Muscle of back (tissue), 11 donors: ENCODE measurements around the gene HRCT1. TPM values are rescaled to one million over a fixed set of nuclear protein-coding genes. Genes with fewer than 3 reads are reported as not detected.
"Not testable (repeated sequence)": the region's sequence is repeated elsewhere in the genome, so short reads cannot be mapped to it uniquely, and the experiment has no call there.

Experiments used
- DNase-seq, 3 donors: peaks; one replicate each; pipeline versions ENCODE4 v3.0.0 to v3.0.0-alpha.2; 2013
- polyA plus RNA-seq, 10 donors: library from polyadenylated mRNA; unstranded; fragments of 120-200 nt; gene quantifications; one replicate each; pipeline ENCODE4 v1.2.1, GENCODE V29; 2013; ENCODE audit not compliant: insufficient read length in 10 of 10

The HRCT1 gene
- polyA plus RNA-seq, 10 donors: 0.74 to 2.6 (median 1.7) TPM

DNA sequence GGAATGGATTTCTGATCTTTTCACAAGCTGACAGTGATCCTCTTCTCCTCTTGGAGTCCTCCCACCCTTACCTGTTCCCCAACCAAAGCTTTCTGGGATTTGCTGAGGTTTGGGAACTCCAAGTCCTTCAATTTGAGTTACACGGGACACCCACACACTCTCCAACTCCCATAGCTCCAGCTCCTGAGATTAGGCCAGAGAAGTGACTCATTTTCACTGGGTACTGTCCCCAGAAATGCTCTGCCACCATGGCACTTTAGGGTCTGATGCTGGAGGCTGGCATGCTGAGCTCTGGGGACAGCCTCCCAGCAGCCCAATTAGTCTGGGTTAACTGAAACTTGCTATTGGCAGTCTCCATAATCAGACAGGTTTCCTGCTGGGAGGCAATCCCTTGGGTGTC is 14.0 kb upstream of the HRCT1 start:
- no peak for DNase-seq

DNA sequence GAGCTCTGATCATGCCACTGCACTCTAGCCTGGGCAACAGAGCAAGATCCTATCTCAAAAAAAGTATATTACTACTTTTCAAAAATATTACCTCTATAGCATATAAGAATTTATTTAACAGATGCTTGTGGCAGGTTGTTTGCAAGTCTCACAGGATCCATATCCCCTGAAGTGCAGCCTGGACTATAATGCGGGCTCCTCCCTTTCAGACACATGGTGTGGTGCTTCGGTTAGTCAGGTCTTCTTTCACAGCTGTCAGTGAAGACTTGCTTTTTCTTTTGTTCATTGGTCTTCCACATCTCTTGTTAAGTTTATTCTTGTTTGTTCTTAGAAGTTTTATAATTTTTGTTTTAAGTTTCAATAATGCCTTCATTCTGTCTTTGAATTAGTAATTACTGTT is 9.4 kb upstream of the HRCT1 start:
- no peak for DNase-seq

DNA sequence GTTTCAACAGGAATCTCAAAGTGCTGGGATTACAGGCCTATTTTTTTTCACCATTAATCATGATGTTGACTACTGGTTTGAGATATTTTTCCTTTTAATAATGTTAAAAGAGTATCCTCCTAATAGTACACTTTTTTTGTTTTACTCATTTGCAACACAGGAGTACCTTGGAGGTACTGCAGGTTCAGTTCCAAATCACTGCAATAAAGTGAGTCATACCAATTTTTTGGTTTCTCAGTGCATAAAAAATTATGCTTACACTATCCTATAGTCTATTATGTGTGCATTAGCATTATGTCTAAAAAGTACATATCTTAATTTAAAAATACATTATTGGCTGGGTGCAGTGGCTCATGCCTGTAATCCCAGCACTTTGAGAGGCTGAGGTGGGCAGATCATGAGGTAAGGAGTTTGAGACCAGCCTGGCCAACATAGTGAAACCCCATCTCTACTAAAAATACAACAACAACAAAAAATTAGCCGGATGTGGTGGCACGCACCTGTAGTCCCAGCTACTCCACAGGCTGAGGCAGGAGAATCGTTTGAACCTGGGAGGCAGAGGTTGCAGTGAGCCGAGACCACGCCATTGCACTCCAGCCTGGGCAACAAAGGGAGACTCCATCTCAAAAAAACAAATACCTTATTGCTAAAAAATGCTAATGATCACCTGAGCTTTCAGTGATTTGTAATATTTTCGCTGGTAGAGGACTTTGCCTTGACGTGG is 8.5 kb upstream of the HRCT1 start:
- not testable (repeated sequence) for DNase-seq

DNA sequence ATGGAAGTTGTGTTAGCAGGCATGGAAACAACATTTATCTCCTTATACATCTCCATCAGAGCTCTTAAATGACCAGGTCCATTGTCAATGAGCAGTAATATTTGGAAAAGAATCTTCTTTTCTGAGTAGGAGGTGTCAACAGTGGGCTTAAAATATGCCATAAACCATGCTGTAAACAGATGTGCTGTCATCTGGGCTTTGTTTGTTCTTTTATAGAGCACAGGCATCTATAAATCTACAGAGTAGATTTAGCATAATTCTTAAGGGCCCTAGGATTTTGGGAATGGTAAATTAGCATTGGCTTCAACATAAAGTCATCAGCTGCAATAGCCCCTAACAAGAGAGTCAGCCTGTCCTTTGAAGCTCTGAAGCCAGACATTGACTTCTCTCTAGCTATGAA is 7.7 kb upstream of the HRCT1 start:
- DNase-seq: no peak

DNA sequence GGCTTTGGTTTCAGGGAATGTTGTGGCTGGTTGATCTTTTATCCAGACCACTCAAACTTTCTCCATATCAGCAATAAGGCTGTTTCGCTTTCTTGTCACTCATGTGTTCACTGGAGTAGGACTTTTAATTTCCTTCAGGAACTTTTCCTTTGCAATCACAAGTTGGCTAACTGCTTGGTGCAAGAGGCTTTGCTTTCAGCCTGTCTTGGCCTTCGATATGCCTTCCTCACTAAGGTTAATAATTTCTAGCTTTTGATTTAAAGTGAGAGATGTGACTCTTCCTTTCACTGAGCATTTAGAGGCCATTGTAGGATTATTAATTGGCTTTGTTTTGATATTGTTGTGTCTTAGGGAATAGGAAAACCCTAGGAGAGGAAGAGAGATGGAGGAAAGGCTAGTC is 7.0 kb upstream of the HRCT1 start:
- no peak for DNase-seq

DNA sequence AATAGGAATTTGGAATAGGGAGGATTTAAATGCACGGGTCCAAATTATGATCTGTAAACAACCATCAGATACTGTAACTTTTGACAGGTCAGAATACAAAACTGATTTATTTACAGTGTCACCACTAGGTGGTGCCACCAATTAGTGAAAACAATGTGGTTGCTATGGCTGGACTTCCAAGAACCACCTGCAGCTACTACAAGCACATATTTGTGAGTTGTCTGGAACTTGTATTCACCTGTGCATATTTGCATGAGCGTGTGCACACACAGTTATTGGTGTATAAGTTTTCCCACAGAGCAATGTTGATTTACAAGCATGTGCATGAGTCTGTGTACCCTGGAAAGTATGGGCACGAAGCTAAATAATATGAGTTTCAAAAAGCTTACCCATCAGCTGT is 3.0 kb upstream of the HRCT1 start:
- peak in 2 of 3 donors; percentile 52 to 77 for DNase-seq

DNA sequence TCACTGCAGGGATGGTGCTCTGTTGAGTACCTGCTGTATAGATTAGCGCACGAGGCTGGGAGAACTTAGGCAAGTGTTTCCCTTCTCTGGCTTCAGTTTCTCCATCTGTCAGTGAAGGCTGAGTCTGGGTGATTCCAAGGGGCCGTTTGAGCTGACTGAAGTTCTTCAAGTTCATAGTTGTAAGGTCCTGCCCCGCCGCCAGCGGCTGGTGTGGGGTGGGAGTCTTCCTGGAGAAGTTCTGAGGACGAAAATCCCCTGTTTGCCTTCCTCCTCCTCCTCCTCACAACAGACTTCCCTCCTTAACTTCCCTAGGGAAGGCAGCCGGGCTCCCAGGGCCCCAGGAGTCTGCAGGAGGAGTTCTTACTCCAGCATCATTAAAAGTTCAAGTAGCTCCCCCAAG is 1.7 kb upstream of the HRCT1 start:
- no peak for DNase-seq

DNA sequence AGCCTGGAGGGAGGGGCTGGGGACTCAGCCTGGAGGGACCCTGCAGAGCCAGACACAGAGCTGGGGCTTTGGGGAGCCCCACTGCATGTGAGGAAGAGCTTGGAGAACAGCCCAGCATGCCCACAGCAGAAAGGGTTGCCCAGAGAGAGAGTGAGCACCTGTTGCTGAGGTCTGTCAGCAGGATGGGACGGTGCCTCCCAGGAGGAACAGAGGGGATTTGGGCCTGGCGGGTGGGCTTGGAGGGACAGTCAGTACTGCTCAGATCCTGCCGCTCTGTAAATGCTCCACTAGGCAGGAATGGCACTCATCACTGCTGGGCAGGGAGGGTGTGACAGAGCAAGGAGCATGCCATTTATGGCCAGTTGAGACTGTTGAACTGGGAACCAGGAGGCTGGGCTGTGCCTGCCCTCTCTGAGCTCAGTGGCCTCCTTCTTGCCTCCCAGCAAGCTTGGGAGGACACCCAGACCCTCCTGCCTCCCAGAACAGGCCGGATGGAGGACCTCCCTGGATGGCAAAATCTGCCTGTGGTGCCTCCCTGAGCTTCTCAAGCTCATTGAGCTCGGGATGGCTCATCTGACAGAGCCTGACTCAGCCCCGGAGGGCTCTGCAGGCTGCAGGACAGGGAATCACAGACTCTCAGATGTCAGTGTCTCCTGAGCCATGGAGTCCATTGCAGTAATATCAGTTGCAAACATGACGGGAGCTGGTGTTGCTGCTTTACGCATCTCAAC is 786 bp upstream of the HRCT1 start:
- peak in 2 of 3 donors; percentile 25 to 41 for DNase-seq

DNA sequence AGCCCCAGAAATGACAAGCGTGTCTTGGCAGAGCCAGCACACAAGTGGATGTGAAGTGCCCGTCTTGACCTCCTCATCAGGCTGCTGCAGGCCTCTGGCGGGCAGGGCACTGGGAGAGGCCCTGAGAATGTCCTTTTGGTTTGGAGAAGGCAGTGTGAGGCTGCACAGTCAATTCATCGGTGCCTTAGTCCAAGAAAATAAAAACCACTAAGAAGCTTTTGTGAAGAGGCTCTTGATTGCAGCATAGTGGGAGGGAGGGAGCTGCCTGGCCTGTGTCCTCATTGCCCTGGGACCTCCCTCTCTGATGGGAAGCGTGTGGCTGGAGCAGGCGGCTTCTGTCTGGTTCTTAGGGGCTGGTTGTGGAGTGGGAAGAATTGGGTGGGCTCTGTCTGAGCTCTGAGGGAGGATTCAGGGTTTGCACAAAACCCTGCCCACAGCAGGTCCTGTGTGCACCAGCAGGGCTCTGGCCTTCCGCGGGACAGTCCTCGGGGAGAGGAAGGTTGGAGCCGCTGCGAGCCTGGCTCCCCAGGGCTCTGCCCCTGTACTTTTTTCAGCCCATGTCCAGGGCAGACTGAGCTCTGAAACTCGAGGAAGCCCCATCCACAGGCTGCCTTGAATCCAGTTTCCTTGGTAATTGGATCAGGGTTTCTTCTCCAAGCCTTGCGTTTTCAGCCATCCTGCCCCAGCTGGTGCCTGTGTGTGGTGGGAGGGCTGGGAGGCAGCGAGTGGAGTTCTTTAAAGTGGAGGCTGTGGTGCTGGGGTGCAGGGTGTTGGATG is 1.1 kb downstream of the HRCT1 start:
- DNase-seq: peak in 2 of 3 donors; percentile 66 to 85

DNA sequence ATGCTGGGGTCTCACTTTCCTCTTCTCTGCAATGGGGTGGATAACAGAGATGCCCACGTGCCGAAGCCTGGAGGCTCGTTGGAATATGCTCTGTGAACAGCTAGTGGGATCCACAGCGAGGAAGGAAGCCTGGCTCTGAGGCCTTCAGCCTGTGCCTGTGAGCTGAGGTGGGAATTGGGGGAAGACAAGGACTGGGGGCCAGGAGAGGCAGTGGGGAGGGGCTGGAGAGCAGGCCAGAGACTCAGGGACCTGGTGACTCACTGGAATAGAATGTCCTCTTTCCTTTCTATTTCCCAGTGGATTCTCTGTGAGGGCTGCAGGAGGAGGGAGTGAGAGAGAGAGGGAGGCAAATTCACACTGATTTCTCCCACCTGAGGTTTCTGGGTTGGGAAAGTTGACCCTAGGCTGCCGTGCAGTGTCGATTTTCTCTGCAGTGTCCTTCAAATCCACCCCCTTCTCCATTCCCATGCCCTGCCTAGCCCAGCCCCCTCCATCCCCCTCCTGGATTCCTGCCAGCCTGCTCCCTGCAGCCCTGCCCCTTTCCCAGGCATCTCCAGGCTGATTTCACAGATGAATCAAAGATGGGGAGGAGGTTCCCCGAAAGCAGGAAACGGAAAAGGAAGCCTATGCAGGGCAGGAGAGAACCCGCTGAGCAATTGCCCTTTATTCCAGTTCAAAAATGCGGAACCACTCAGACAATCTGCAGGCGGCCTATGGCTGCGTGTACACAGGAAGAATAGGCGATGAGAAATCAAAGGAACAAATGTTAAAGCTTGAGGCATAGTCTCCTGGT is 1.9 kb downstream of the HRCT1 start:
- DNase-seq: peak; percentile 87 to 95 (median 94)

DNA sequence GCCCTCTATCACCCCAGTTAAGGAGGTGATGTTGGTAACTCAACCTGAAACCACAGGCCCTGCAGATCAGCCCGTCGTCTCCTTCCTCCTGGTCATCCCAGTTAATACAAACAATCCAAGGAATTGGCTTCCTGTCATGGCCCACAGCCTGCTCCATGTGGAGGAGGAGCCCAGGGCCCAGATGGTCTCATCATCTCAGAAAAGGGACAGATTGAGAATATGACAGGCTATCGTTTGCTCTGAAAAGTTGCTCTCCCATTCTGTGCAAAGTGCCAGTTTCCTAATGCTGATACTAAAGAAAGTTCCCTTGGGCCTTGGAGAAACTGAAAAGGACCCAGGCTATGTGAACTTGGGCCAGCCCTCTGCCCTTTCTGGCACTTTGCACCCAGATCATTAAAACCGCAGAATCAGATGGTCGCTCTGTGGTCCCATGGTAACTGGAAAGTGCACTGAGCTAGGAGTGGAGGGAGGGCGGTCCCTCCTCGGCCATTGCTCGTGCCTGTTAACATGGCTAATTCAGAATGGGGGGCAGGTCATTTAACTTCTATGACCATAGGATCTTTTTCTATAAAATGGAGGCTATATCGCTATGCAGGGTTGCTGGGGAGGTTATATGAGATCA is 2.6 kb downstream of the HRCT1 start:
- DNase-seq: peak; percentile 43 to 83 (median 63)

DNA sequence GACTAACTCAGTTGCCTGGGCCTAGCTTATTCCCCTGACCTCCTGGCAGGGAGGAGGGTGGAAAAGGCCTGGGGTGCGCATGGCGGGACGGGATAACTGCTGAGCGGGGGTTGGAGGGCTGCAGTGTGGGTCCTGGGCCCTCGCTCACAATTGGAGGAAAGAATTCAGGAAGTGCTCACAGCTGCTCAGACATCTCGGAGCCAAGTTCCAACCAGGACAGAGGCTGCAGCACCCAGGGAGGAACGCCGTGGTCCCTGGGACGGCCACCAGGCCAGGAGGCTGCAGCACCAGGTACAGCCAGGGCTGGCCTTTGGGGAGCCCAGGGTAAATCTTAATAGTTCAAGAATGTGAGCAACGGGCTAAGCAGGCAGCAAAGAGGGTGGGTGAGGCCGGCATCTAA is 3.3 kb downstream of the HRCT1 start, which contains the start of gene SPAAR:
Gene SPAAR (plus strand): TSS at position 217 of the 400 bp plus-strand sequence. CDS start 974 bp downstream, outside the sequence.
- peak in 1 of 3 donors; percentile 27 for DNase-seq

DNA sequence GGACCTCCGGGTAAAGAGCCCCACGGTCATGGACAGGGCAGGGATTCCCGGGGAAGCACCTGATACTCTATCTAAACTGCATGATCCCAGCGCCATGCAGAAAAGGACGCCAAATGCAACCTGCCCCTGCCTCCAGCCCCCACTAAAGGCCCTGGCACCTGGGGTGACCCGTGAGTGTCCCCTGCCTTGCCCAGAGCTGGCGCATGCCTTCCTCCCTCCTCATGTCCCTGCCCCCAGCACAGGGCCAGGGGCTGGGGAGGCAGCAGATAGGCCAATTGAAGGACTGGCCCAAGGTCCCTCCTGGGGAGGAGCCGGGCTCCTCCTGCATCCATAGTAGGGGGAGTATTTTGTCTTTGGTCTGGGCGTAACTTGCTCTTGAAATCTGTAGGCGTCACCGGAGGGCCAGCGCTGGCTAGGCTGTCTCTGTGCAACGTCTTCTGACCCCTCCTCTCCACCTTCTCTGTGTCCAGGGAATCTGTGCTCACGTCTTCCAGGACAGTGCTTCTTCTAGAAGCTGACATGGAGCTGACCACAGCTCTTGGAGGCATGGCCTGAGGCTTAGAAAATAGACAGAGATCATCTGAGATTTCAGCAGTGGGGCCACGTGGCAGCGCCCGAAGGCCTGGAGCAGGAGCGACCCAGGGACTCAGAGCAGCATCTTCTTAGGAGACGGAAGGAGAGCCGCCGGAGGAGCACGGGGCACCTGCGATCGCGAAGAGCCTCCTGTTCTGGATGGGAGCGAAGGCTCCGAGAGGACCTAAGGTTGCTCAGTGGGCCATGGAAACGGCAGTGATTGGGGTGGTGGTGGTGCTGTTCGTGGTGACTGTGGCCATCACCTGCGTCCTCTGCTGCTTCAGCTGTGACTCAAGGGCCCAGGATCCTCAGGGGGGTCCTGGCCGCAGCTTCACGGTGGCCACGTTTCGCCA is 3.9 kb downstream of the HRCT1 start:
- DNase-seq: peak in 1 of 3 donors; percentile 51

DNA sequence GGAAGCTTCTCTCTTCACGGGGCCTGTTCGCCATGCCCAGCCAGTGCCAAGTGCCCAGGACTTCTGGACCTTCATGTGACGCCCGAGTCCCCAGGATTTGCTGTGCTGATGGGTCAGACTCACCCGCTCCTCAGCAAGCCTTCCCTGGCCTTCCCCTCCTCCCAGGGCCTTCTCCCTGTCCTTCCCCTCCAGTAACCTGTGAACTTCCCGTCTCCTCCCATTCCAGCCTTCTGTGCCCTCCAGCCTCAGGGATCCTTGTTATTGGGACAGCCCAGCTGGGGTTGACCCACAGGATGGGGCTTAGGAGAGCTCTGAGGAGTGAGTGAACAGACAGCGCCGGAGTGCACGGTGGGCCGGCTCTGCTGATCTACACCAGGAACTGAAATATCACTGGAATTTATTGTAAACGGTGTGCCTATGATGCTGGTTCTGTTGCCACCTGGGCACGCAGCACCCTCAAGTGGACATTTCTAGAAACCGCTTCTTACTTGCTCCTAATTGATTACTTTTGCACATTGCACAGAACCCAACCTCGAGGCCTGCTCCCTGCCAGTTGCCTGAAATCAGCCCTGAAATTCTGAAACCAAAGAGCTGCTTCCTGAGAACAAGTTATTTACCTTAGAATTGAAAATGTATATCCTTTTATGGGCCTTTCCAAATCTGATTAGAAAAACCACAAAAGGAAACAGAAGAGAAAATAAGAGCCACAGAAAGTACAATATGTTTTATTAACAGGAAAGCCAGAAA is 4.8 kb downstream of the HRCT1 start:
- peak in 1 of 3 donors; percentile 32 for DNase-seq

DNA sequence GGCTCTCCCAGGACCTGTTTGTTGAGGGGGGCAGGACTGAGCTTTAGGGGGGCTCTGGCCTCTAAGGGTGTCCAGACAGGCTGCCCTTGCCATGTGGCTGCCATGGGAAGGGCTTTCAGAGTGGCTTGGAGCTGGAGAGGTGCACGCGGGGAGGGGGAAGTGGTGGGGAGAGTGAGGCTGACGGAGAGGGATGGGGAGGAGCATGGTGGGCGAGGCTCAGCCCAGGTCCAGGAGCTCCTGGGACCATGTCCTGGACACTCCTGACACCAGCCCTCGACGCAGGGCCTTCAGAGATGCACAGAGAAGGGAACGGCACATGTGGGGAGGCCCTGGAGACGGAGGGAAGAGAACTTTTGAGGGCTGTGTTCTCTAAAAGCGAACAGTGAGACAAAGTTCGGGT is 5.7 kb downstream of the HRCT1 start:
- DNase-seq: no peak

DNA sequence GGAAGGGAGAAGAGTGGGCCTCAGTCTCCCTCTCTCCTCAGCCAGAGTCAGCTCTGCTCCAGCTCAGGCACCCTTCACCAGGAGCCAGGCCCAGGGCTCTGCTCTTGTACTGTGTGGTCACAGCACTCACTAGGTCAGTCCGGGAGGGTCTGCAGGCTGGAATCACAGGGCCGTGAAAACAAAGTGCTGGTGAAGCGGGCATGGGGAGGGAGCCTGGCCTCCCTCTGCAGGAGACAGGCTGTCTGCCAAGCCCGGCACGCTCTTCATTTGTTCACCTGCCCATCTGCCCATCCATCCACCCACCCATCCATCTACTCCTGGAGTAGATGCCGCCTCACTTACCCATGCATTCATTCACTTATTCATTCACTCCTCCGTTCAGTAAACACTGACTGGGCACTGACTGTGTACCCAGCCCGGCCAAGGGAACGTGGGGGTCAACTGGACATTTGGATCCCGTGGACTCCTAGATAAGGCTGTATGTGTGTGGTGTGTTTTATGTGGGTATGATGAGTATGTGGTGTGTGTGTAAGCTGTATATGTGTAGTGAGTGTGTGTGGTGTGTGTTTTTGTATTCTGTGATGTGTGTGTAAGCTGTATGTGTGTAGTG is 6.9 kb downstream of the HRCT1 start:
- DNase-seq: no peak

DNA sequence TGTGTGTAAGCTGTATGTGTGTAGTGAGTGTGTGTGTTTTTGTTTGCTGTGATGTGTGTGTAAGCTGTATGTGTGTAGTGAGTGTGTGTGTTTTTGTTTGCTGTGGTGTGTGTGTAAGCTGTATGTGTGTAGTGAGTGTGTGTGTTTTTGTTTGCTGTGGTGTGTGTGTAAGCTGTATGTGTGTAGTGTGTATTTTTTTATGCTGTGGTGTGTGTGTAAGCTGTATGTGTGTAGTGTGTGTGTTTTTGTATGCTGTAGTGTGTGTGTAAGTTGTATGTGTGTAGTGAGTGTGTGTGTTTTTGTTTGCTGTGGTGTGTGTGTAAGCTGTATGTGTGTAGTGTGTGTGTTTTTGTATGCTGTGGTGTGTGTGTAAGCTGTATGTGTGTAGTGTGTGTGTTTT is 7.4 kb downstream of the HRCT1 start:
- DNase-seq: not testable (repeated sequence)

DNA sequence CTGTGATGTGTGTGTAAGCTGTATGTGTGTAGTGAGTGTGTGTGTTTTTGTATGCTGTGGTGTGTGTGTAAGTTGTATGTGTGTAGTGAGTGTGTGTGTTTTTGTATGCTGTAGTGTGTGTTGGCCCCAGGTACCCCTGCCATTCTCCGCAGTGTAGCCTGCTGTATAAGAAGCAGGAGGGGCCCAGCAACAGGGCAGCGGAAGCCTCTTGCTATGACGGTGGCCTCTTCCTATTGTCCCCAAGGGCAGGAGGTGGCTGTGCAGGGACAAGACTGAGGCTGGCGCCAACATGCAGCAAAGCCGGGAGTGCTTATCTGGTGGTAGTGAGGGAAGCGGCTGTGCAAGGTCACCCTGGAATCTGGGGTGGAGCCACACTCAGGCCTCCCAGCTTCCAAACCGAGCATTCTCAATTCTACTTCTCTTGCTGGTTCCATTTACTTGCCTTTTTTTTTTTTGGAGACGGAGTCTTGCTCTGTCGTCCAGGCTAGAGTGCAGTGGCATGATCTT is 8.4 kb downstream of the HRCT1 start:
- DNase-seq: peak in 1 of 3 donors; percentile 70
